ENCODE measurements around the gene RANBP3L.

The RANBP3L gene

GRCh38 chr5:36310138-36310537, 8.4 kb upstream of the RANBP3L start:
- no peak overlapping the region for H3K4me3 ChIP-seq (ENCODE audit: low read depth, low read length)
- in situ Hi-C loops (cut with HindIII; ENCODE audit: low pct_ligation_motif_present, low sequenced_read_pairs), result no loop called here

DNA sequence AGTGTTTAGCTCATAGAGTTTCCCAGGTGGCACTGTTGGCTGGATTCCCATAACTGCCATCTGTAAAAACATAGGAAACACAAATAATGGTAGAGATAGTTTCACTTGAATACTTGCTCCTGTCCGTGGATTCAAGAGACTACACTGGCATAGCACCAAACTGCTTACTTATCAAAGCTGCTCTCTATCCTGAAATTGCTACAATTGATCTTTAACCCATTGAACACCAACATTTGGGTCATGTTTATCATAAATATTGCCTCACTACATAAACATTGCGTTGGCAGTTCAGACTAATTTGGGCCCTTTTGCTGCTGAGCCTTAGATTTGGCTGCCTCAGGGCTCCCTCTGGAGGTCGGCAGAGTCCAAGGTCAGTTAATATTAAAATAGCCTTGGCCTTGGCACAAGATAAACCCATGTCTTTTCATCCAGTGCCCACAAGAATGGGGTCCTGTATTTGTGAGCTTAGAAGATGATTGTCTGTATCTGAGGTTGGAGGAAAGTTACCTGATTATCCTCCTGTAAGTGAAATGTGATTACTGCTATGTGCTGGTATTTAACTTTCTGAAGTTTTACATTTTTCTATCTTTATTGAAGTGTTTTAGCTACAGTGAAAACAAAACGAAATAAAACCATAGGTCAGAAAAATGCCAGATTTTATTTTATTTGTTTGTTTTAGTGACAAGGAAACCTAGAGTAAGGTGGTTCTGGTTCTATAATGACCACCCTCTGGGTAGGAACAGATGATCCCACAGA, 4.0 kb upstream of the RANBP3L start:
- TF ChIP-seq CTCF (IDR thresholded peaks at IDR 0.05; ENCODE audit: low read depth, low read length, missing control alignments), result peak; percentile 84
- Histone ChIP-seq H3K36me3 (replicated peaks) (no peaks in the 10 kb centered on the region), H3K27ac (no peak overlapping the region), H3K4me3 (ENCODE audit: low read depth, low read length) (no peak overlapping the region), H3K27me3 (replicated peaks) (no peaks in the 10 kb centered on the region)
- in situ Hi-C loops (cut with HindIII; ENCODE audit: low pct_ligation_motif_present, low sequenced_read_pairs), result no loop called here
- DNase-seq, result peak; percentile 33

More at GRCh38 chr5:36310138-36310537, 8.4 kb upstream of the RANBP3L start:
- no peaks in the 10 kb centered on the region for H3K27me3 ChIP-seq (replicated peaks)
- H3K27ac ChIP-seq, result no peak overlapping the region
- DNase-seq, result no peak
- H3K36me3 ChIP-seq (replicated peaks), result no peaks in the 10 kb centered on the region
- TF ChIP-seq CTCF (IDR thresholded peaks at IDR 0.05; ENCODE audit: low read depth, low read length, missing control alignments), result no peak

- DNase-seq, result no peak
- Histone ChIP-seq H3K4me3 (ENCODE audit: low read depth, low read length) (no peak overlapping the region), H3K27ac (no peak overlapping the region), H3K36me3 (replicated peaks) (no peaks in the 10 kb centered on the region), H3K27me3 (replicated peaks) (no peaks in the 10 kb centered on the region)
- in situ Hi-C loops (cut with HindIII; ENCODE audit: low pct_ligation_motif_present, low sequenced_read_pairs), result no loop called here
- TF ChIP-seq CTCF (IDR thresholded peaks at IDR 0.05; ENCODE audit: low read depth, low read length, missing control alignments), result no peak
These were observed 2.5 kb upstream of the RANBP3L start for GRCh38 chr5:36304095-36304805.

- Histone ChIP-seq H3K27ac (no peak overlapping the region), H3K36me3 (replicated peaks) (no peaks in the 10 kb centered on the region), H3K27me3 (replicated peaks) (no peaks in the 10 kb centered on the region), H3K4me3 (ENCODE audit: low read depth, low read length) (no peak overlapping the region)
- no peak for TF ChIP-seq CTCF (IDR thresholded peaks at IDR 0.05; ENCODE audit: low read depth, low read length, missing control alignments)
- DNase-seq, result no peak
- in situ Hi-C loops (cut with HindIII; ENCODE audit: low pct_ligation_motif_present, low sequenced_read_pairs), result no loop called here
These were observed 668 bp downstream of the RANBP3L start for GRCh38 chr5:36300927-36301540.

DNA sequence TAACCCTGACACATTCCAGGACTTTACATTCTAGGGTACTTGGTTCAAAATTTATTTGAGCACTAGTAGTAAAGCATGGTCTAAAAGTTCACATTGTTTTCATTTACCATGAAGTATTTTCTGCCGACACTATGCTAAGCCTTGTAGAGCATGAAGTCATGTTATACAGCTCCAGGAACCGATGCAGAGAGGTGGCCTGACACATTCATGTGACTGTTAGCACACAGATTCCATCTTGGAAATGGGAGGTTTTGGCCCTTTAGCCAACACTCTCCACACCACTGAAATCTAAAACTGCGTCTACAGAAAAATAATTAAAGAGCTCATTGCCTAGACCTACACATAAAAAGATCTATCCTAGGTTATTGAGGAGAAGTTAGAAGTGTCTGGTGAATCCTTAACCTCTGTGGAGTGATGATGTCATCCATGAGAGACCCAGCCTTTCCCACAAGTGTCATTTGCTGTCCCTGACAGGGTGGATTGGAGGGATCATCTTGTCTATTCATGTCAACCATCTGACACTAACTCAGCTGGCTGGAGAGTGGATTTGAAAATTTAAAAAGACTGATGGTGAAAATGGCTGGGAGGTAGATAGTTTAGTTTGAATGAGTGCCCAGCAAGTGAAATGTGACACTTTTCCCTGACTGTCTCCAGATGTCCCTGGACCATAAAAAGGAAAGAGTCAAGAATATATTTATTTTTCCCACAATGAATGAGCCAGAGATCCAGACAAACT, 1.3 kb downstream of the RANBP3L start:
- Histone ChIP-seq H3K36me3 (replicated peaks) (no peaks in the 10 kb centered on the region), H3K4me3 (ENCODE audit: low read depth, low read length) (no peak overlapping the region), H3K27me3 (replicated peaks) (no peaks in the 10 kb centered on the region), H3K27ac (no peak overlapping the region)
- no peak for DNase-seq
- in situ Hi-C loops (cut with HindIII; ENCODE audit: low pct_ligation_motif_present, low sequenced_read_pairs), result no loop called here
- no peak for TF ChIP-seq CTCF (IDR thresholded peaks at IDR 0.05; ENCODE audit: low read depth, low read length, missing control alignments)
